GM12878 (cell line): ENCODE results near the gene LSM2. TPM values are rescaled to one million over a fixed set of nuclear protein-coding genes. Genes with fewer than 3 reads are reported as not detected.
"Not testable (repeated sequence)": the region's sequence is repeated elsewhere in the genome, so short reads cannot be mapped to it uniquely, and the experiment has no call there.

Experiments used
- ATAC-seq: fragments of 200-7000 bp; cut with Tn5 transposase; 3 replicates; pipeline ENCODE4 v1.9.1; 2020; ENCODE audit warnings: mild to moderate bottlenecking, moderate library complexity
- BruUV-seq: library from RNA; stranded (reverse); fragments of 400-500 nt; replicated peaks from 2 replicates; lab custom pipeline; 2021; lab: Mats Ljungman, UMichigan
- CTCF ChIA-PET: fragments of 300-600 bp; sonication (Branson Sonifier 250); formaldehyde crosslinking; extraction: SDS; loops from one replicate; lab custom pipeline; 2021; ENCODE audit warnings: inconsistent platforms; lab: Yijun Ruan, JAX
- POLR2A ChIA-PET: fragments of 350-600 bp; formaldehyde crosslinking; extraction: SDS; loops from one replicate; lab custom pipeline; 2021; ENCODE audit warnings: inconsistent platforms; lab: Charles Lee
- RAD21 ChIA-PET: fragments of 300-600 bp; sonication (Branson Sonifier 250); formaldehyde crosslinking; loops from one replicate; lab custom pipeline; 2023; ENCODE audit warnings: antibody characterized with exemption; ENCODE audit not compliant: unreplicated experiment; lab: Charles Lee
- SMC1A ChIA-PET: fragments of 300-600 bp; sonication (Branson Sonifier 250); formaldehyde crosslinking; loops from one replicate; lab custom pipeline; 2023; ENCODE audit not compliant: unreplicated experiment, uncharacterized antibody; lab: Charles Lee
- DNase-seq: peaks from one replicate; pipeline ENCODE4 v3.0.0-alpha.2; 2011; ENCODE audit warnings: low read depth, low spot score
- FAIRE-seq: peaks from 3 replicates; lab custom pipeline; 2011; peaks lifted over from hg19 to GRCh38; lab: Jason Lieb, UNC
- H2AFZ ChIP-seq: 2 replicates; pipeline ENCODE4 v1.6.0; 2011; ENCODE audit warnings: low read depth, low read length, control low read depth; ENCODE audit not compliant: control insufficient read depth
- H3K27ac ChIP-seq: 2 replicates; pipeline ENCODE4 v1.5.1; 2011; ENCODE audit warnings: control low read depth; ENCODE audit not compliant: control insufficient read depth, insufficient read depth
- H3K27me3 ChIP-seq, 2 experiments: replicated peaks in 1 of 2; 2 replicates each; pipeline versions ENCODE4 v1.6.0 to v1.6.1; 2011; ENCODE audit warnings: low read length in 1 of 2; ENCODE audit not compliant: control insufficient read depth in 2 of 2, insufficient read depth in 2 of 2
- H3K36me3 ChIP-seq, 2 experiments: 2 replicates each; pipeline ENCODE4 v1.5.1; 2011; ENCODE audit warnings: low read length in 1 of 2; ENCODE audit not compliant: control insufficient read depth in 2 of 2, insufficient read depth in 2 of 2
- H3K4me1 ChIP-seq: 2 replicates; pipeline ENCODE4 v1.6.1; 2011; ENCODE audit warnings: mild to moderate bottlenecking, low read length, moderate library complexity, mixed read lengths; ENCODE audit not compliant: control insufficient read depth, insufficient read depth
- H3K4me2 ChIP-seq: 2 replicates; pipeline ENCODE4 v1.6.0; 2011; ENCODE audit warnings: control low read depth; ENCODE audit not compliant: control insufficient read depth, insufficient read depth
- H3K4me3 ChIP-seq: fragments of 200-600 bp; sonication (generic); 2 replicates; pipeline ENCODE4 v1.5.1; 2016
- H3K79me2 ChIP-seq: 2 replicates; pipeline ENCODE4 v1.6.0; 2011; ENCODE audit warnings: low read length; ENCODE audit not compliant: control insufficient read depth, insufficient read depth
- H3K9ac ChIP-seq: 2 replicates; pipeline ENCODE4 v1.8.0; 2011; ENCODE audit warnings: low read length, control low read depth, mixed read lengths; ENCODE audit not compliant: control insufficient read depth, insufficient read depth
- H3K9me3 ChIP-seq: replicated peaks from 3 replicates; pipeline ENCODE4 v1.5.1; 2011; ENCODE audit warnings: mild to moderate bottlenecking, low read length; ENCODE audit not compliant: control insufficient read depth, insufficient read depth
- H4K20me1 ChIP-seq: 2 replicates; pipeline ENCODE4 v1.6.0; 2011; ENCODE audit not compliant: control insufficient read depth, insufficient read depth
- ZBTB11 ChIP-seq: fragments of 450-650 bp; formaldehyde crosslinking; IDR thresholded peaks from 2 replicates; pipeline ENCODE4 v1.5.0; 2022; ENCODE audit warnings: mild to moderate bottlenecking, missing genetic modification characterization
- ZBTB4 ChIP-seq: fragments of 450-650 bp; formaldehyde crosslinking; IDR thresholded peaks from 2 replicates; pipeline ENCODE4 v1.4.0; 2022; ENCODE audit warnings: mild to moderate bottlenecking, moderate library complexity
- WGBS: methylation state at CpG from one replicate; pipeline ENCODE4 v1.1.6; 2016; ENCODE audit warnings: low lambda C conversion rate; ENCODE audit not compliant: insufficient replicate concordance, insufficient coverage; ENCODE audit errors: missing lambda C conversion rate; 5-methylcytosine and 5-hydroxymethylcytosine counted together
- in situ Hi-C: fragments of 300-500 bp; cut with MboI; formaldehyde crosslinking; loops from 9 replicates; pipeline ENCODE4 v1.14.3; 2018; ENCODE audit warnings: mixed read lengths
- intact Hi-C: fragments of 100-400 bp; cut with micrococcal nuclease; formaldehyde crosslinking; loops from one replicate; pipeline ENCODE4 v1.14.2; 2022; ENCODE audit not compliant: unreplicated experiment
- polyA plus RNA-seq, 11 experiments: library from polyadenylated mRNA; depleted of rRNA in 4 of 11; unstranded in 6 of 11; stranded (reverse) in 5 of 11; fragments of >200 nt; fragmentation: Nextera tagmentation in 4 of 11; fragmentation: Illumina TruSeq in 1 of 11; extraction: Ambion mirVana in 4 of 11; extraction: Trizol in 1 of 11; gene quantifications; 1 replicate in 1 of 11; 2 replicates in 10 of 11; pipeline versions ENCODE4 v1.2.1 to v1.2.3, GENCODE V29; 2011 to 2016; ENCODE audit warnings: inconsistent platforms in 2 of 11, missing spikeins in 2 of 11, low read depth in 1 of 11
- total RNA-seq, 4 experiments: library from RNA; depleted of rRNA in 3 of 4; stranded (reverse); fragments of >200 nt in 3 of 4; fragmentation: Illumina TruSeq in 1 of 4; extraction: Trizol in 1 of 4; gene quantifications; 2 replicates each; pipeline versions ENCODE4 v1.2.1 to v1.2.3, GENCODE V29; 2013 to 2021
- TF ChIP-seq, protein P1 (sequence below): fragments of 450-650 bp; IDR thresholded peaks from 2 replicates; pipeline ENCODE4 v1.6.1; 2016; ENCODE audit warnings: mild to moderate bottlenecking

Gene LSM2
- total and polyA plus RNA-seq, 10 of the 15 experiments (the other 5 are each of a cell fraction or from before 2014, with no cell fraction given) = 99.1 to 276 (median 153) TPM

GRCh38 chr6:31817929-31818511 is 11.3 kb upstream of the LSM2 start:
- H4K20me1 ChIP-seq, intact Hi-C loops, H3K9me3 ChIP-seq, ATAC-seq, H3K36me3 ChIP-seq, H2AFZ ChIP-seq, H3K79me2 ChIP-seq, H3K9ac ChIP-seq, BruUV-seq, FAIRE-seq, H3K27me3 ChIP-seq, DNase-seq, H3K27ac ChIP-seq, in situ Hi-C loops: not testable (repeated sequence)
- ChIA-PET POLR2A (interaction anchor here (0.6 to 11.3 kb wide), 3 partner anchors 11 to 611 kb away, joined by 4 to 158 read pairs (median 5); partner anchors contain the start of genes CLIC1, LSM2 and MSH5), CTCF (interaction anchor here (1.4 to 1.9 kb wide), 2 partner anchors 27 to 88 kb away, joined by 5 to 6 read pairs; partner anchors contain the start of gene DDAH2), SMC1A (interaction anchor here (1.0 to 1.5 kb wide), 4 partner anchors 12 to 44 kb away, joined by 3 to 9 read pairs (median 4); partner anchors contain the start of gene LSM2), RAD21 (interaction anchor here (1.0 to 1.5 kb wide), 3 partner anchors 9 to 12 kb away, joined by 3 to 5 read pairs (median 3); partner anchors contain the start of gene LSM2)
- Histone ChIP-seq H3K4me2 (peak overlapping the region; percentile 60), H3K4me1 (peaks cover 19% of the 10 kb centered on the region), H3K4me3 (peak overlapping the region; percentile 52; the same call in 1 of the 2 replicates)
- 63% methylated on average over 8 of the region's 8 CpGs for WGBS
- TF ChIP-seq, protein P1, sequence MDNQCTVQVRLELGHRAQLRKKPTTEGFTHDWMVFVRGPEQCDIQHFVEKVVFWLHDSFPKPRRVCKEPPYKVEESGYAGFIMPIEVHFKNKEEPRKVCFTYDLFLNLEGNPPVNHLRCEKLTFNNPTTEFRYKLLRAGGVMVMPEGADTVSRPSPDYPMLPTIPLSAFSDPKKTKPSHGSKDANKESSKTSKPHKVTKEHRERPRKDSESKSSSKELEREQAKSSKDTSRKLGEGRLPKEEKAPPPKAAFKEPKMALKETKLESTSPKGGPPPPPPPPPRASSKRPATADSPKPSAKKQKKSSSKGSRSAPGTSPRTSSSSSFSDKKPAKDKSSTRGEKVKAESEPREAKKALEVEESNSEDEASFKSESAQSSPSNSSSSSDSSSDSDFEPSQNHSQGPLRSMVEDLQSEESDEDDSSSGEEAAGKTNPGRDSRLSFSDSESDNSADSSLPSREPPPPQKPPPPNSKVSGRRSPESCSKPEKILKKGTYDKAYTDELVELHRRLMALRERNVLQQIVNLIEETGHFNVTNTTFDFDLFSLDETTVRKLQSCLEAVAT = 0 out of 2 replicates have a peak, but pooled peaks have one; percentile 4
- TF ChIP-seq ZBTB4 (CRISPR knock-in tag) = peak; percentile 63; the same call in 1 of the 2 replicates
- TF ChIP-seq ZBTB11 (CRISPR knock-in tag) = 0 out of 2 replicates have a peak, but pooled peaks have one; percentile 29
